Heart left ventricle (tissue), 16 donors: ENCODE measurements around the gene PRSS36. TPM values are rescaled to one million over a fixed set of nuclear protein-coding genes. Genes with fewer than 3 reads are reported as not detected.
A peak's percentile ranks its signal among the peaks of the same experiment; 100 is the strongest.

Experiments used
- ATAC-seq, 4 donors: fragments of 200-7000 bp; cut with Tn5 transposase; one replicate each; pipeline ENCODE4 v1.9.1; 2020 to 2022; ENCODE audit warnings: moderate library complexity in 4 of 4, mild to moderate bottlenecking in 3 of 4, moderate number of reproducible peaks in 1 of 4
- DNase-seq, 5 donors: peaks; one replicate each; pipeline ENCODE4 v3.0.0-alpha.2; 2020
- H3K27ac ChIP-seq, 12 donors: fragments of 200-600 bp; sonication (generic) in 4 of 12; one replicate each; pipeline versions ENCODE4 v1.5.0 to v1.8.0; 2016 to 2022; ENCODE audit warnings: mild to moderate bottlenecking in 2 of 12
- H3K27me3 ChIP-seq, 9 donors: fragments of 200-600 bp; sonication (generic) in 2 of 9; one replicate each; pipeline versions ENCODE4 v1.5.1 to v1.8.0; 2016 to 2022; ENCODE audit warnings: mild to moderate bottlenecking in 3 of 9
- H3K36me3 ChIP-seq, 9 donors: fragments of 200-600 bp; sonication (generic) in 2 of 9; one replicate each; pipeline versions ENCODE4 v1.5.0 to v1.8.0; 2018 to 2022; ENCODE audit warnings: mild to moderate bottlenecking in 2 of 9
- H3K4me1 ChIP-seq, 12 donors: fragments of 200-600 bp; sonication (generic) in 4 of 12; one replicate each; pipeline versions ENCODE4 v1.5.0 to v1.8.0; 2016 to 2022; ENCODE audit warnings: mild to moderate bottlenecking in 3 of 12
- H3K4me3 ChIP-seq, 12 donors: fragments of 200-600 bp; sonication (generic) in 4 of 12; one replicate each; pipeline versions ENCODE4 v1.5.0 to v1.8.0; 2017 to 2022; ENCODE audit warnings: mild to moderate bottlenecking in 9 of 12, moderate library complexity in 4 of 12
- H3K9me3 ChIP-seq, 12 donors: fragments of 200-600 bp; sonication (generic) in 4 of 12; one replicate each; pipeline versions ENCODE4 v1.5.0 to v1.8.0; 2016 to 2022; ENCODE audit warnings: mild to moderate bottlenecking in 1 of 12
- CTCF ChIP-seq, 12 donors: fragments of 200-600 bp; sonication (generic) in 4 of 12; IDR thresholded peaks; one replicate each; pipeline versions ENCODE4 v1.5.0 to v1.8.0; 2018 to 2022; ENCODE audit warnings: antibody characterized with exemption in 12 of 12, mild to moderate bottlenecking in 5 of 12
- POLR2A ChIP-seq, 2 donors: fragments of 450-650 bp; IDR thresholded peaks; one replicate each; pipeline ENCODE4 v1.6.1; 2017; ENCODE audit warnings: antibody characterized with exemption in 2 of 2, mild to moderate bottlenecking in 2 of 2, moderate library complexity in 2 of 2
- WGBS, 4 donors: extraction: QIAGEN DNeasy Blood & Tissue Kit in 2 of 4; methylation state at CpG; one replicate each; pipeline versions ENCODE4 v1.1.5 to v1.1.7; 2013 to 2018; 5-methylcytosine and 5-hydroxymethylcytosine counted together
- intact Hi-C, 10 donors: fragments of 100-400 bp; cut with DNase I; formaldehyde crosslinking; loops; one replicate each; pipeline versions ENCODE4 v1.11.1 to v1.14.2; 2022
- polyA plus RNA-seq, 2 donors: library from polyadenylated mRNA; stranded (reverse); fragments of 200-250 nt; gene quantifications; one replicate each; pipeline ENCODE4 v1.2.3, GENCODE V29; 2013
- total RNA-seq, 9 donors: library from RNA; depleted of rRNA in 2 of 9; stranded (reverse); fragments of >200 nt in 2 of 9; fragmentation: NEBNext Ultra II Directional in 3 of 9; extraction: Animal tissue kit (Norgen Biotek cat#: 25700) in 3 of 9; gene quantifications; one replicate each; pipeline versions ENCODE4 v1.1.0 to v1.2.4, GENCODE V29; 2016 to 2023
- donor health status: ischemic (EF 13 %, LVEDD 7.1; RV severe dilation, severe dysfunction).
- donor health status: healthy with polysubstance abuse.
- donor health status: DM: no; HTN: yes; CAD: no.
- donor health status: DM: no; HTN: no; CAD: no.
- donor health status: ischemic (EF 25% LVEDD 6.9; RV normal size, moderate dysfunction).
- donor health status: ischemic (EF 25% LVEDD 5.7; RV mildly dilated, moderate dysfunction).
- donor health status: healthy.
- donor health status: DM: yes; HTN: yes; CAD: no.
- donor health status: ischemic (EF 35%, LVEDD 5.7; RV mildly dilated, moderate dysfunction).
- donor health status: nonischemic (EF 11% LVEDD 7.7; RV severe dilation, severe dysfunction).
- donor health status: DM: yes; HTN: yes; CAD: no.
- donor health status: PGD.
- donor health status: ischemic (EF 29% LVEDD 5.4; RV normal size, mild dysfunction).
- donor health status: nonischemic (EF 23%, LVEDD 6.1; RV moderate dilation, normal function).

The PRSS36 gene
- total and polyA plus RNA-seq, 11 donors, result 0.35 to 5.1 (median 1.2) TPM

GRCh38 chr16:31130899-31131298, 19.0 kb downstream of the PRSS36 start:
- ATAC-seq (no peak), DNase-seq (no peak)
- Histone ChIP-seq H3K4me3 (no peak overlapping the region), H3K9me3 (no peaks in the 10 kb centered on the region), H3K4me1 (peaks cover 0 to 60% (median 17%) of the 10 kb centered on the region in 12 donors), H3K27ac (no peak overlapping the region), H3K27me3 (no peaks in the 10 kb centered on the region), H3K36me3 (peaks cover 6 to 63% (median 57%) of the 10 kb centered on the region in 9 donors)
- 68 to 90% (median 80%) methylated on average over 4 to 6 of the region's 6 CpGs for WGBS, 4 donors
- intact Hi-C loops, result no loop called here
- TF ChIP-seq POLR2A (IDR thresholded peaks at IDR 0.05), result no peak
- no peak for TF ChIP-seq CTCF (IDR thresholded peaks at IDR 0.05)

GRCh38 chr16:31130336-31130891, 19.5 kb downstream of the PRSS36 start:
- Histone ChIP-seq H3K4me3 (no peak overlapping the region), H3K27ac (peak overlapping the region in 8 of 12 donors; percentile 30 to 94 (median 67)), H3K9me3 (no peaks in the 10 kb centered on the region), H3K4me1 (peaks cover 0 to 60% (median 17%) of the 10 kb centered on the region in 12 donors), H3K27me3 (no peaks in the 10 kb centered on the region), H3K36me3 (peaks cover 6 to 67% (median 57%) of the 10 kb centered on the region in 9 donors)
- ATAC-seq, result no peak
- no peak for TF ChIP-seq CTCF (IDR thresholded peaks at IDR 0.05)
- no peak for TF ChIP-seq POLR2A (IDR thresholded peaks at IDR 0.05)
- DNase-seq, result no peak
- intact Hi-C loops, result no loop called here
- whole genome bisulfite sequencing, 4 donors, result 90 to 94% (median 91%) methylated on average over 6 to 10 of the region's 10 CpGs

- Histone ChIP-seq H3K27me3 (no peaks in the 10 kb centered on the region), H3K9me3 (no peaks in the 10 kb centered on the region), H3K4me1 (peaks cover 0 to 55% (median 17%) of the 10 kb centered on the region in 12 donors), H3K36me3 (peaks cover 6 to 73% (median 59%) of the 10 kb centered on the region in 9 donors), H3K27ac (peak overlapping the region; percentile 27 to 94 (median 60)), H3K4me3 (no peak overlapping the region)
- no peak for TF ChIP-seq CTCF (IDR thresholded peaks at IDR 0.05)
- no peak for TF ChIP-seq POLR2A (IDR thresholded peaks at IDR 0.05)
- 57 to 74% (median 69%) methylated on average over 28 to 29 of the region's 29 CpGs for WGBS, 4 donors
- intact Hi-C loops, result no loop called here
- DNase-seq (peak in 4 of 5 donors; percentile 67 to 81 (median 72)), ATAC-seq (peak in 3 of 4 donors; percentile 14 to 60 (median 42))
Observed at GRCh38 chr16:31129568-31130335, 20.1 kb downstream of the PRSS36 start.
